ENCODE results near the gene HOXA10.

The HOXA10 gene

GRCh38 chr7:27160546-27161213 is 13.4 kb downstream of the HOXA10 start:
- H3K4me1 ChIP-seq: no peaks in the 10 kb centered on the region
- peaks cover 43% of the 10 kb centered on the region for H3K27me3 ChIP-seq (ENCODE audit: control insufficient read depth, insufficient read depth, low read length)
- no peak overlapping the region for H3K9ac ChIP-seq
- no peak overlapping the region for H3K27ac ChIP-seq
- no peaks in the 10 kb centered on the region for H3K9me3 ChIP-seq (ENCODE audit: control insufficient read depth, low read length)
- TF ChIP-seq CTCF (IDR thresholded peaks at IDR 0.05): peak; percentile 100
- no peaks in the 10 kb centered on the region for H3K36me3 ChIP-seq (ENCODE audit: control insufficient read depth, insufficient read depth, low read length)
- H2AFZ ChIP-seq: peak overlapping the region; percentile 100
- no peaks in the 10 kb centered on the region for H3K79me2 ChIP-seq
- H3K4me2 ChIP-seq (ENCODE audit: low read length): peak overlapping the region; percentile 87
- peak overlapping the region; percentile 61 for H3K4me3 ChIP-seq (ENCODE audit: low read depth, low read length)

GRCh38 chr7:27160145-27160545 is 14.0 kb downstream of the HOXA10 start:
- H3K4me1 ChIP-seq: no peaks in the 10 kb centered on the region
- no peaks in the 10 kb centered on the region for H3K36me3 ChIP-seq (ENCODE audit: control insufficient read depth, insufficient read depth, low read length)
- no peak overlapping the region for H3K27ac ChIP-seq
- H3K4me2 ChIP-seq (ENCODE audit: low read length): peak overlapping the region; percentile 87
- no peak for TF ChIP-seq CTCF (IDR thresholded peaks at IDR 0.05)
- no peak overlapping the region for H3K9ac ChIP-seq
- H3K27me3 ChIP-seq (ENCODE audit: control insufficient read depth, insufficient read depth, low read length): peaks cover 41% of the 10 kb centered on the region
- H3K4me3 ChIP-seq (ENCODE audit: low read depth, low read length): peak overlapping the region; percentile 61
- peak overlapping the region; percentile 100 for H2AFZ ChIP-seq
- H3K9me3 ChIP-seq (ENCODE audit: control insufficient read depth, low read length): no peaks in the 10 kb centered on the region
- H3K79me2 ChIP-seq: no peaks in the 10 kb centered on the region

GRCh38 chr7:27159266-27160144 is 14.6 kb downstream of the HOXA10 start:
- Histone ChIP-seq H3K9me3 (ENCODE audit: control insufficient read depth, low read length) (no peaks in the 10 kb centered on the region), H3K4me2 (ENCODE audit: low read length) (no peak overlapping the region), H3K27me3 (ENCODE audit: control insufficient read depth, insufficient read depth, low read length) (peaks cover 40% of the 10 kb centered on the region), H3K9ac (no peak overlapping the region), H3K36me3 (ENCODE audit: control insufficient read depth, insufficient read depth, low read length) (no peaks in the 10 kb centered on the region), H3K79me2 (no peaks in the 10 kb centered on the region), H3K27ac (no peak overlapping the region), H2AFZ (peak overlapping the region; percentile 100), H3K4me3 (ENCODE audit: low read depth, low read length) (no peak overlapping the region), H3K4me1 (no peaks in the 10 kb centered on the region)
- no peak for TF ChIP-seq CTCF (IDR thresholded peaks at IDR 0.05)

- H3K27me3 ChIP-seq (ENCODE audit: control insufficient read depth, insufficient read depth, low read length): peaks cover 37% of the 10 kb centered on the region
- H2AFZ ChIP-seq: no peak overlapping the region
- H3K9me3 ChIP-seq (ENCODE audit: control insufficient read depth, low read length): no peaks in the 10 kb centered on the region
- H3K4me2 ChIP-seq (ENCODE audit: low read length): no peak overlapping the region
- no peak overlapping the region for H3K9ac ChIP-seq
- H3K36me3 ChIP-seq (ENCODE audit: control insufficient read depth, insufficient read depth, low read length): no peaks in the 10 kb centered on the region
- no peak overlapping the region for H3K4me3 ChIP-seq (ENCODE audit: low read depth, low read length)
- no peaks in the 10 kb centered on the region for H3K79me2 ChIP-seq
- no peaks in the 10 kb centered on the region for H3K4me1 ChIP-seq
- no peak overlapping the region for H3K27ac ChIP-seq
- no peak for TF ChIP-seq CTCF (IDR thresholded peaks at IDR 0.05)
Measured at GRCh38 chr7:27158436-27159265, 15.5 kb downstream of the HOXA10 start.

Measured in parathyroid adenoma (tissue), 2 donors.